NCI-H1436 treated with DMSO at 0.1 percent for 48 hours (cell line): ENCODE data around the gene CAMTA1.

Experiments used
- DNase-seq: peaks from one replicate; lab custom pipeline; 2025; lab: John Stamatoyannopoulos, UW

The CAMTA1 gene

DNA sequence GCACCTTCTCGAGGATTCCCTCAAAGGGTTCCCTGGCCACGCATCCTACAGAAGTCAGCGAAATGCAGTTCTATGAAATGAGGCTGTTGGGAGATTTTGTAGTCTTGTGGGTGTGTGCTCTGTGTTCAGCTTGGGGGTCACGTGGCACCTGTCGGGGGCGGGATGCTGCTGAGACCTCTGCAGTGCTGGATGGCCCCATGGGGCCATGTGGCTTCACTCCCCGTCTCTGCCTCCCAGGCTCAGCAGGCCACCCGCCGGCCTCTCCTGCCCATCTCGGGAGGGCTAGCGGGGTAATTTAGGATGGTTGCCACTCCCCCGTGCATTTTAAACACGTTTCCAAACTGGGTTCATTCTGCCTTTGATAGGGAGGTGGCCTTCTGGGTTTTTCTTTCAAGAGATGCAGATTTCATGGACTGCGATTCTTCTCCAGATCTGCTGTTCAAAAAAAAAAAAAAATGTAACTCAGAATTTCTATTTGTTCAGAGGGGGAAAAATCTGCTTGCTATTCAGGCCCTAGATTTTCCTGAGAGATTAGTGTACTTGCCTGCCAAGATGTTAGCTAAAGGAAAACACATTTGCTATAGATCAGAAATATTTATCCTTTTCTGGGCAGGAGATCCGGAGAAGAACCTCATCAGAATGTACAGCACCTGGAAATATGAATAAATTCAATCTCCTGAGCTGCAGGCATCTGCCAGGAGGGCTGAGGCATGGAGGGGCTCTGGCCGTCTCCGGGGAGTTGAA lies 708.6 kb downstream of the CAMTA1 start:
- DNase-seq: no peak

DNA sequence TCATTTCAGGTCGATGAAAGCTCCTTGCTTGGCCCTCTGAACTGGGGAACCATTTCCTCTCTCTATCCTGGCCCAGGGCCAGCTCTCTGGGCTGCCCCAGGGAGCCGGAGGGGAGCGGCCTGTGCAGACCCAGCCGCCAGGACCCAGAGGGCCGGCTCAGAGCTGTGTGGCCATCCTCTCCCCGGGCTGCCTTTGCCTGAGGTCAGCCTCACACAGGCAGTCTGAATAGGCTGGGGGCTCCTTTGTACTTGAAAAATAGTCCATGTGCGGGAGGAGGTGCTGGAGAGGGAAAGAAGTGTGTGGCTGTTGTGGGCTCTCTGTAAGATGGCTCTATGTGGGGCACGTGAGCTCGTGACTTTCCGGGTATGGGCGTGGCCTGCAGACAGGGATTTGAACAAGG lies 710.7 kb downstream of the CAMTA1 start:
- no peak for DNase-seq

DNA sequence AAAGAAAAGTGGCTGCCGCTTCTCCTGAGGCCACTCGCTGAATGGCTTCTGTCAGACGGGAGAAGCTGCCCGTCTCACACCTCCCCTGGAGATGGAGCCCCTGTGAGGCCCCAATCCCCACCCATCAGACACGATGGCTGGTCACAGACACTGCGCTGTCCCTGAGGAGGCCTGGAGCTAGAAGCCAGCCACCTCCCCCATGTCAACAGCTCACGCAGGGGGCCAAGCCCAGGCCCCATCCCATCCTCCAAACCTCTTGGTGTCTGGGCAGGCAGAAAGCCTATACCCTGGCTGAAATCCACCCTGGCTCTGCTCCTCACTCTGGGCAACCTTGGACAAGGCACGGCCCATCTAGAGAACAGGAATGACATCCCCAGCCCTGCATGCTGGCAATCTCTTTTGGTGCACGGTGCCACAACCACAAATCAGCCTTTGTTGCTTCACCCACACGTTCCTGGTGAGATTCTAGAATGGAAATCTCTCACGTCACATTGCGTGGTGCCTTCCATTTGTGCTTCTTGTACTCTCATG lies 711.9 kb downstream of the CAMTA1 start:
- DNase-seq: no peak

DNA sequence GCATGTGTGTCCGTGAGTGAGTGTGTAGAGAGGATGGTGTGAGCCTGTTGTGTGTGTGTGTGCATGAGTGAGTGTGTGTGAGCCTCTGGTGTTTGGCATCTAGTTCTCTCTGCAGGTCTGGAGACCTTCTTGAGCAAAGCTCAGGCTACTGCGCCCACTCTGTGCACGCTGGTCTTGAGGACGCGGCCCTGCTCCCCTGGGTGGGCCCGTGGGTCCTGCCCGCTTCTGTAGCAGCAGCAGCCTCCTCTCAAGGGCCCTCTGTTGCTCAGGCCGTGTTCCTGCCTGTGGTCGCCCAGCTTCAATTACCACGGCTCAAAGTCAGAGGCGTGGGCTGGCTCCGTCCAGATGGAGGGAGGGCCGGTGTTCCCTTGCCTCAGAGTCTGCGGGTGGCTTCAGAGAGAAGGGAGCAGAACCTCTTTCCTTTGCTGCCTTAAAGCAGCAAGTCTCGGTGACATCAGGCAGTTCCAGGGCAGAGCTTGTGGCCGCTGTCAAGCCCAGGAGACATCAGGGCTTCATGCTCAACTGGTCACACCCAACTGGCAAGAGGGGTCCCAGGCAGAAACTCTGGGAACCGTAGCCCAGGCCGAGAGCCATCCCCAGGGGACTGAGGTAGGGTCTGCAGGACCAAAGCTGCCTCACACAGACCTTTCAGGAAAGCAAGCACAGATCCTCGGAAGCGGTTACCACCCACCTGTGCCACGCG lies 715.3 kb downstream of the CAMTA1 start:
- DNase-seq: no peak

DNA sequence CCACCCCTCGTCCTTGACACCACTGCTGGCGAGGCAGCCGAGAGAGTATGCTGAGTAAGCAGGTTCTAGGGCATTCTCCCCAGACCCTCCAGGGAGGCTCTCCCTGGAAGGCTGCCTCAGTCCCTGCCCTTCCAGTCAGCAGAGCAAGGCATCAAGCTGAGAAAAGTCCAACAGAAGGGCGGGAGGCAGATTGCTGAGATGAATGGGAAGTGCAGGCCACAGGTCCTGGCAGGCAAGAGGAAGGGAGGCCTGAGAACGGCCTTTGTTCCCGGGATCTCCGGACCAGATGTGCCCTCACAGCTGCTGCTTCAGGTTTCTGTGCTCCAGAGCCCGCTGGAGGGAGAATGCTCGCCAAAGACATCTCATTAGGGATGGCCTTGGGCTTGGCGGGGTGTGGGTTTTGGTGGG lies 715.8 kb downstream of the CAMTA1 start:
- no peak for DNase-seq

DNA sequence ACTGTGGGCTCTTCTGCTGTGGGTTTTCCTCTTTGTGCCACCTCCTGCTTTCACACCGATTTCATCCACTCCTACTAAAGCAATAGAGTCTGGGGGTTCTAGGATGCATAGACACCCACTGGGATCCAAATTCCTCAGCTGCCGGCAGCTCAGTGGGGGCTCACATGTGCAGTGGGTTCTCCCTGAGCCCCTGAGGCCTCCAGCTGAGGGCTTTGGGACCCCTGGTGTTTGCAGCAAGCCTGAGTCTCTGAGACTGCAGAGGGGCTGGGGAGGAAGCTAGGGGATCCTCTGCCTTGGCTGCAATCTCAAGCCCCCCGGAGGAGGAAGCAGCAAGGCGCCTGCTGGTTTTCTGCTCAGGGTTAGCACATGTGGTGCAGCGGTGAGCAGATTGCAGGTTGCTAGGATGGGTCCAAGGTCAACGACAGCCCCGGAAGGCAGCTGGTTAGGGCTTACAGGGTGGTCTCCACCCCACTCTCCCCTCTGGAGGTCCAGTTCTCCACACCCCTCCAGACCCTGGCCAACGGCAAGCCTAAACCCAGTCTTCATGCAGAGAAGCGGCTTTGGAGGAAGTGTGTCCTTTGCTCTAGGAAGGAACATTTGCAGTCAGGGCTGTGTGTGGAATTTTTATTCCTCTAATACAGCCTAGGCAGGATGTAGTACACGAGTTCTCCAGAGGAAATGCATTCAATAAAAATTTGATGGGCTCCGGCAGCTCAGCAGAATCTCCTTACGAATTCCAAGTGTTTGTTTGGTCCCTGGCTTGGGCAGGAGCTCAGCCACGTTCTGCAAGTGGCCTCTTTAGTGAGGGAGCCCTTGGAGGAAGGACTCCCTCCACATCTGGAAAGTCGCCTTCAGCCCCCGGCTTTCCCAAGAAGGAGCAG lies 716.7 kb downstream of the CAMTA1 start:
- no peak for DNase-seq

DNA sequence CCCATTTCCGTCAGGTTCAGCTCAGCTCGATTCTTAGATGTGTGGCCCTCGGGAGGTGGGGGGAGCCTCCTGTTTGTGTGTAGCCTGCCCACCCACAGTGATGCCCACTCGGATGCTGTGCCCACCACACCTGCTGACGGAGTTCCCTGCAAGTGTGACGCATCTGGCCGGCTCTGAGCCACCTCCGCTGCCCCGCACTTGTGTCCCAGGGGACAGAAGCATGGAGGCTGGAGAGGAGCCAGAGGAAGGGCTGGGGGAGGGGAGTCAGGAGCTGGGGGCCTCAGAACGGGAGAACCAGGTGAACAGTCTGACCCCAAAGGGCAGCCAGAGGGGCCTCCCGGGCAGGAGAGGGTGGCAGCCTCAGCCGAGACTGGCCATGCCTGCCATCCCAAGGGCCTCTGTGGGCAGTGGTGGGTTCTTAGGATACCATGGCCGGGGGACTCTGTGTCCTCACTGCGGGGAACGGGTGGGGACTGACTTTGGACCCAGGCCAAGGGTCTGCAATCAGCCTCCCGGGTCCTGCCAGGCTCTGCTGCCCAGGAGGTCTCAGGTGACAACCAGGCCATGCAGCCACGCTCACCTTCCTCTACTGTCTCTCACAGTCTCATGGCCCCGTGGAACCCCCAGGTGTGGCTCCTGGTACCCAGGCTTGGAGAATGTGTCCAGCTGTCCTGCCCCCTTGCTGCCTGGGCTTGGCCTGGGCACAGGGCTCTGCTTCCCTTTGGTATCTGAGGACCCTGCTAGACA lies 718.6 kb downstream of the CAMTA1 start:
- no peak for DNase-seq

DNA sequence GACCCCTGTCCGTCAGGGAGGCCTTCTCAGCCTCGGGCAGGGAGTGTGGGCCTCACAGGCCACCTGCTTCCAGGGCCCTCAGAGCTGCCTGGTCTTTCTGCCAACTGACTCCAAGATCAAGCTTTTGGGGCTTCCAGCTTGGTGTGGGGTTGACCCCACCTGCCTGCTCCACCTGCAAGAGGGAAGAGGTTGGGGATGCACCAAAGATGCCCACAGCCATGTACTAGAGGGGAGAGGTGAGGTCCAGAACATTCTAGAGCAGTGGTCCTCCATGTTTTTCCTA lies 719.1 kb downstream of the CAMTA1 start:
- DNase-seq: no peak

DNA sequence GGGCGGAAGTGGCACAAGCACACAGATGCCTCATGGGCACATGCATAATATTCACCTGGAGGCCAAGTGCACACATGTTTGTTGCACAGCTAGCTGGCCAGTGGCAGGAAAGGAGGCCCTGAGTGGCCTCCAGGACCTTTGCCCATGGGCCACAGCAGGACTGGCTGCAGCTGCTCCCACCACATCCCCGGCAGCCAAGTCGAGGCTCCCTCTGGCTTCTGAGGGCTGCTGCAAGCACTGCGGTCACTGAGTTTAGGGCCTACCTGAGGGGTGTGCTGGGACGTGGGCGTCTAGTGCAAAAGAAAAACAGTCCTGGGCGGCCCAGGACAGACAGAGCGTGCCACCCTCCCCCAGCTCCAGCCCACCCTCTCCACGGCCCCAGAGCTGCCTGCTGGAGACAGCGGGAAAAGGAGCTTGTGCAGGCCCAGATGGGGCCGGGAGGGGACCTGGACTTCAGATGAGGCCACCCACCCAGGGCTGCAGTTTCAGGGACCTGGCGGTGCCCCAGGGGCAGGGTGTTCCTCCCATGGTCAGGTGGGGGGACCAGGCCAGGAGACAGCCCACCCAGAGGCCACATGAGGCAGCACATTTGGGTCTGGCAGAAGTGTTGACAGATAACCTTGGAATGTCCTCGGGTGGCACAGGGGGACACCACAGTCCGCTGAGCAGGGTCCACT lies 720.0 kb downstream of the CAMTA1 start:
- DNase-seq: no peak

DNA sequence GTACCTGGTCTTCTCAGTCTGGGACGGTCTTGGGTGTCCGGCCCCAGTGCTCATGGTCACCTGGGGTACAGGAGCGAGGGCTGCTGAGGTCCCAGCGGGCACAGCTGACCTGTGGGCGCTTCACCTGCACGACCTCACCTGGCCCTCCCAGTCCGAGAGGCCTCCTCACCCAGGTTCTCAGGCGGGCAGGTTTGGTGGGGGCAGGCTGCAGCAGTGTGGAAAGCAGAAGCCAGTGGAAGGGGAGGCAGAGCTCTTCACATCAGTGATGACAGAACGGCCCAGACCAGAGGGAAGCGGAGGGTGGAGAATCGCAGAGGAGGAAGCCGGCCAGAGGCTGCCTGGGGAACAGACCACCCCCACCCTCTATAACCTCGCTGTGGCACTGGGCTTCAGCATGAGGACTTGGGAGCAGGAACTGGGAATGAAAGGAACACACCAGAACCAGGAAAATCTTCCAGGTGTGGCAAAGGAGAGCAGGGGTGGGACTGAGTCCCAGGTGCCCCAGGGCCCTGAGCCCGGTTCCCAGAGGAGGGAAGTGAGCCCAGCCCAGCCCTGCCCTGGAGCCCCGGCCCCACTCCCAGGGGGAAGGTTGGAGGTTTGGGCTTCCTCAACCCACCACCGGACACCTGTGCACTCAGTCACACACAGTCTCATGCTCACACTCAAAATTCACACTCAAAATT lies 720.7 kb downstream of the CAMTA1 start:
- DNase-seq: no peak

DNA sequence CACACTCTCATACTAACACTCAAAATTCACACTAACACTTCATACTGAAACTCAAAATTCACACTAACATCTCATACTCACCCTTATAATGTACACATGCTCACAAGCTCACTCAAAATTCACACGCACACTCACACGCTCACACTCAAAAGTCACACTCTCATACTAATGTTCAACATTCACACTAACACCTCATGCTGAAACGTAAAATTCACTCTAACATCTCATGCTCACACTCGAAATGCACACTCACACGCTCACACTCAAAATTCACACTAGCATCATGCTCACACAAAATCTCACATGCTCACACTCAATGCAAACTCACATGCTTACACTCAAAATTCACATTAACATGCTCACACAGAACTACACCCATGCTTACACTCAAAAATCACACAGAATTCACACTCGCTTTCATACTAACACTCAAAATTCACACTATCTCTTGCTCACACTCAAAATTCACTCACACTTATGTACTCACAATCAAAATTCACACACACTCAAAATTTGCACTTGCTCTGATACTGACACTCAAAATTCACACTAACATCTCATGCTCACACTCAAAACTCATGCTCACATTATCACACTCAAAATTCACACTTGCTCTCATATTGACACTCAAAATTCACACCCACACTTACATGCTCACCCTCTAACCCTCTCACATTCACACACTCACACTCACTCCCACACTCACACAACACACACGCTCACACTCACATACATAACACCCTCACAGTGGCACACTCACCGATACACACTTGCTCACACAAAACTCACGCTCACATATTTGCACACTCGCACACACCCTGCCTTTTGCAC lies 721.4 kb downstream of the CAMTA1 start:
- no peak for DNase-seq

DNA sequence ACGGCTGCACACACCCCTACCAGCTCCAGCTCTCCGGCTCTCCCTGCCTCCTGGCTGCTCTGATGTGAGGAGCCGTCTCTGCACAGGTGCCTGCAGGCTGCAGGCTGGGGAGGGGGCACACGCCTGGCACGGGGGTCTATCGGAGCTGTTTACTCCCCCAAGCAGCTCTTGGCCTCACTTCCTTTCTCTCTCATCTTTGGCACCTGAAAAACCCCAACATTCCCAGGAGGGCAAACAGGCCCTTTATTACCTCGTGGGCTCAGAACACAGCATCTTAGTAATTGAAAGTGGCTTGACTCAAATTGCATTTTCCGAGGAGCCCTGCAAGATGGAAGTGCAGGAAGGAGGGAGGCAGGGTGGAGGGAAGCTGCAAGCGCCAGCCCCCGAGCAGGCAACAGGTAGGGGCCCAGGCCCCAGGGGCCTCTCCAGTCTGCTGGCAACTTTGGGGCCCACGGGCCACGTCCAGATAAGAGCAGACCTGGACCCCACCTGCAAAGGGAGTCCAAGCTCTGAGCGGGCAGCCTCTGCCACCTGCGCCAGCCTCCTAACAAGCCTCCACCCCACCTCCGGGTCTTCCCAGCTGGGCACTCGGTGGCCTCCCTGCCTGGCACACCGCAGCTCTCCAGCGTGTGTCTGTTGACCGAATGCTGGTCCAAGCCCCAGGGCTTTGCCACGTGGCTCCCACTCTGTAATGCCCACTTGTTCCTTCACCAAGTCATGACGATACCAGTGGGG lies 722.2 kb downstream of the CAMTA1 start:
- DNase-seq: no peak

DNA sequence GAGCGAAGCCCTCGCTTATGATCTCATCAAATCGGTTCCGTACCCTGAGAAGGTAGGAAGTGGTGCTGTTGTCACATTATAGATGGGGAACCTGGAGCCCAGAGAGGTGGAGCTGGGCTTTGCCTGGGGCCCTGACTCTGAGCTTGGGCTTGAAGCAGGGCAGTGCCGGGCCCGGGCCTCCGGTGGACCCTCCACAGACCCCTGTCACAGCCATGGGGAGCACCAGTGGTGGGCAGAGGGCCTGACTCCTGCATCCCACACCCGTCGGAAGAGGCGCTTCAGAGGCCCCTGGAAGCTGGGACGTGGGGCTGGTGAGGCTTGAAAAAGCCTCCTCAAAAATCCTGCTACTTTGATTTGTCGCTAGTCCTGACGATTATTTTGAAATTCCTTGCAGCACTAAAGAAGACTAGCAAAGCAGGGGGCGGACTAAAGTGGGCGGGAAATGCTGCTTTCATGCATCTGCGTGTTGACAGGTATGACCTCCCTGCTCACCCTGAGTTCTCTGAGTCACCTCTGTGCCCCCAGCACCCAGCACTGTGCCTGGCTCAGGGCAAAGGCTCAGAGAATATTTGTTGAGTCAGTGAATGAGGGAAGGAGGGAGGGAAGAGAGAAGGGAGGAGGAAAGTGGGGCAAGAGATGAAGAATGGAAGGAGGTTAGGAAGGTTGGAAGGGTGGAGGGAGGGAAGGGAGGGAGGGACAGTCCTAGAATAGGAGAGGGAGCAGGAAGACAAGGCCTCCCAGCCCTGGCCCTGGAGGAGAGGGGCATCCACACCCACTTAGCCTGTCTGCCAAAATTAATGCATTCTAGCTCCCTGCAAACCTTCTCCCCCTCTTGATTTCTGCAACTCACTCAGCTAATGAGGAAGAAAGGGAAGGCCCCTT lies 723.0 kb downstream of the CAMTA1 start:
- DNase-seq: no peak

DNA sequence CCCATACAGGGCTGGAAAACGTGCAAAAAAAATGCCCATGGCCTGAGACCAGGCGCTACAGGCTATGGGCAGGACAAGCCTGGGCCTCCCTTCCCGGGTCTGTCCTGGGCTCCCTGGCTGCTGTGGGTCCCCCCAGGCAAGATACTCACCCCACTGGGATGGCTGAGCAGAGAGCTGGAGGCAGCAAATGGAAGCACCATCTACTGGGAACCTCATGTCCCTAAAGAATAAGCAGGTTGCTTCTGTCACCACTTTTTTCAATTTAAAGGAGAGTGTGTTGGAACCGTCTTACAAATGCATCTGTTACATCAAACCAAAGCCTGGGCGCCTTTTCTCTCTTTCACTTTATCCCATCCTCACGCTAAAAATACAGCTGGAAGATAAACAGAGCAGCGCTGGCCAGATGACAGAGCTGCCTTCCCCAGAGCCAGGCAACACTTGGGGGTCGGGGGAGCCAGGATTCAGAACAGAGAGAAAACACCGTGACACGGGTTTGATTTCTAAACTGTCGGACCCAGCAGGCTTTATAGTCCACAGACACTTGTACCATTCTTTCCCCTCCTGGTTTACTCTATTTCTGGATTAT lies 723.8 kb downstream of the CAMTA1 start:
- no peak for DNase-seq

DNA sequence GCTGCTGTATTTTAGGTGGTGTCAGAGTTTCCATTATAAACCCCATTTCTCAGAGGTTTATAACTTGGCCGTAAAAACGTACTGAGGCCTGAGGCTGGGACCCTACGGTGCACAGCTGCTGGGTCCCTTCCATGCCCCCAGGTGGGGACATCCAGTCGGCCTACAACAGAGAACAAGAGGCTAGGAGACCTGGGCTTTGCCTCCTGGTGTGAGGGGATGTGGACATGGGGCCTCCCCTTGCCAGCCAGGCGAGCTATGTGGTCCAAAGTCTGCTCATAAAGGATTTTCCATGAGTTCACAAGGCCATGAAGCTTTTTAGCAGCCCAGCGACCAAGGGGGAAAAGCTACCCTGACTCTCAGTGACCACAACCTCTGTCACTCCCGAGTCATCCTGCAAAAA lies 724.3 kb downstream of the CAMTA1 start:
- DNase-seq: no peak

DNA sequence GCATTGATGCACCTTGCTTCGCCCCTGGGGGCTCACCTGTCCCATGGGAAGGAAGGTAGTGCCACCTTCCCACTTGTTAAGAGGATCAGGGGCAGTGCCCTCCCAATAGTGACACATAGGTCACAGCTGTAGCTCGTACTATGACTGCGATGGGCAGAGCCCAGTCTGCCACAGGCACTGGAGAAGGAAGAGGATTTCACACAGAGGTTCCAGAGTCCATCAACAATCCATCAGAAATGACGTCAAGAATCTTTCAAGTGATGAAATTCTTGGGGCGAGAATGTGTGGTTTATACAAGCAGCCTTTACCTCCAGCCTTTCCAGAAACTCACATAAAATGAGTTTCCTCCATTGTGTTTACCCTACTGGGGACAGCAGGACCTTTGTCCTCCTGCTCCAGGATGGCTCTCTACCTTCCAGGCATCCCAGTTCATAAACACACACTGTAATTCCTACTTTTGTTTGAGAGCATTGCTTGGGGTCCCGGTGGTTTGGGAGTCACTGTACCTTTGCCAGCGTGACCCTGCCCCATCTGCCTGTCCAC lies 725.2 kb downstream of the CAMTA1 start:
- no peak for DNase-seq

DNA sequence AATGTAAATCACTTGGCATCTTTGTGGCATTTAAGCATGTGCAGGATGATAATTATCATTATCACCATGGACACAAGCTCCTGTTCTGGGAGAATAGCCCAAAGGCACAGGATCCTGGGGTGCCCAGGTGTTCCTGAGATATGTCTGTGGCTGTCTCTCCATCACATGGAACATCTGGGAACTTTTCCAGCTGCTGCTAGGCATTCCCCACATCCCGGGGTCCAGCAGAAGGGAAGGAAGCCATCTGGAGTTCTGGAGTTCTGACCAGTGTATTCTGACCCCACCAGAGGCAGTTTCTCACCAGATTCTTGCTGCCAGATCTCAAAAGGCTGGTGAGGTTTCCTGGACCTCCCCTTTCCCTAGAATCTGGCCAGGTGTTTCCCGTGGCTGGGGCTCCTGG lies 726.1 kb downstream of the CAMTA1 start:
- no peak for DNase-seq

DNA sequence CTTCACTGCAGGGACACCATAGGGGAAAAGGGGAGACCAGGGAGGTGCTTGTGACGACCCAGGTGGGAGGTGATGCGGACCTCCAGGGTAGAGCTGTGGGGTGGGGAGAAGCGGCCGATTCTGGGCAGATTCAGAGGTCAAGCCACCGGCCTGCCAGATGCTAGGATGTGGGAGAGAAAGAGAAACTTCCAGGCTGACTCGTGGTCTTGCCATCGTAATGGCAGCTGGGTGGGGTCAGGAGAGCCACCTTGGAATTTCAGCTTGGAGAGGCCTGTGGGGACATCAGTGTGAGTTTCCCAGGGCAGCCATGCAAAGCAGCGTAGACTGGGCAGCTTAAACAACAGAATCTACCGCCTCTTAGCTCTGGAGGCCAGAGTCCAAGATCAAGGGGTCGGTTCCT lies 727.8 kb downstream of the CAMTA1 start:
- DNase-seq: no peak
